GM12801 (cell line): ENCODE data around the gene CPT2.

Source experiments
- CTCF ChIP-seq: IDR thresholded peaks from one replicate; pipeline ENCODE4 v1.5.1; 2011; ENCODE audit warnings: control low read depth; ENCODE audit not compliant: insufficient read length; ENCODE audit errors: extremely low read depth

The CPT2 gene

GRCh38 chr1:53182716-53183094, 13.9 kb upstream of the CPT2 start:
- no peak for TF ChIP-seq CTCF

GRCh38 chr1:53183095-53183990, 13.3 kb upstream of the CPT2 start:
- TF ChIP-seq CTCF, result no peak

GRCh38 chr1:53186533-53186932, 10.1 kb upstream of the CPT2 start:
- TF ChIP-seq CTCF, result no peak

GRCh38 chr1:53187401-53187800, 9.2 kb upstream of the CPT2 start:
- TF ChIP-seq CTCF, result no peak

GRCh38 chr1:53188099-53188498, 8.5 kb upstream of the CPT2 start:
- TF ChIP-seq CTCF, result no peak

GRCh38 chr1:53189061-53189460, 7.6 kb upstream of the CPT2 start:
- no peak for TF ChIP-seq CTCF

- TF ChIP-seq CTCF, result no peak
These were observed 6.4 kb upstream of the CPT2 start for GRCh38 chr1:53190210-53190611.
